ENCODE measurements around the gene ZC3H8.
A peak's percentile ranks its signal among the peaks of the same experiment; 100 is the strongest.

Gene ZC3H8

GRCh38 chr2:112254466-112255240 lies at the start of gene ZC3H8:
Gene ZC3H8, minus strand, starts transcription at chr2:112255042. Its CDS starts 61 bp downstream, at chr2:112254981.
- in situ Hi-C loops (cut with MboI; ENCODE audit: low pct_unique_long_range_greater_than_20kb, low sequenced_read_pairs, unreplicated experiment) = loop anchor here (25.0 kb wide), 2 partner anchors 333 to 367 kb away; partner anchors contain the start of genes ANAPC1, CHCHD5 and MERTK
- peak; percentile 99 for DNase-seq (ENCODE audit: low spot score)
- TF ChIP-seq CTCF (IDR thresholded peaks at IDR 0.05; ENCODE audit: extremely low read depth, insufficient read depth, missing control alignments) = peak; percentile 41

GRCh38 chr2:112304298-112304941 lies 49.6 kb upstream of the ZC3H8 start:
- peak; percentile 13 for DNase-seq (ENCODE audit: low spot score)
- no peak for TF ChIP-seq CTCF (IDR thresholded peaks at IDR 0.05; ENCODE audit: extremely low read depth, insufficient read depth, missing control alignments)
- in situ Hi-C loops (cut with MboI; ENCODE audit: low pct_unique_long_range_greater_than_20kb, low sequenced_read_pairs, unreplicated experiment) = no loop called here

- in situ Hi-C loops (cut with MboI; ENCODE audit: low pct_unique_long_range_greater_than_20kb, low sequenced_read_pairs, unreplicated experiment) = no loop called here
- no peak for TF ChIP-seq CTCF (IDR thresholded peaks at IDR 0.05; ENCODE audit: extremely low read depth, insufficient read depth, missing control alignments)
- no peak for DNase-seq (ENCODE audit: low spot score)
These were observed 47.1 kb upstream of the ZC3H8 start for GRCh38 chr2:112301973-112302372.

- no peak for DNase-seq (ENCODE audit: low spot score)
- no peak for TF ChIP-seq CTCF (IDR thresholded peaks at IDR 0.05; ENCODE audit: extremely low read depth, insufficient read depth, missing control alignments)
- in situ Hi-C loops (cut with MboI; ENCODE audit: low pct_unique_long_range_greater_than_20kb, low sequenced_read_pairs, unreplicated experiment) = no loop called here
These were observed 46.3 kb upstream of the ZC3H8 start for GRCh38 chr2:112301171-112301584.

GRCh38 chr2:112296407-112296806 lies 41.6 kb upstream of the ZC3H8 start:
- in situ Hi-C loops (cut with MboI; ENCODE audit: low pct_unique_long_range_greater_than_20kb, low sequenced_read_pairs, unreplicated experiment) = no loop called here
- DNase-seq (ENCODE audit: low spot score) = no peak
- no peak for TF ChIP-seq CTCF (IDR thresholded peaks at IDR 0.05; ENCODE audit: extremely low read depth, insufficient read depth, missing control alignments)

GRCh38 chr2:112295407-112296078 lies 40.7 kb upstream of the ZC3H8 start:
- no peak for TF ChIP-seq CTCF (IDR thresholded peaks at IDR 0.05; ENCODE audit: extremely low read depth, insufficient read depth, missing control alignments)
- in situ Hi-C loops (cut with MboI; ENCODE audit: low pct_unique_long_range_greater_than_20kb, low sequenced_read_pairs, unreplicated experiment) = no loop called here
- no peak for DNase-seq (ENCODE audit: low spot score)

Data from GM13977 (cell line).